Measurements from ENCODE around the gene PRELP.

DNA sequence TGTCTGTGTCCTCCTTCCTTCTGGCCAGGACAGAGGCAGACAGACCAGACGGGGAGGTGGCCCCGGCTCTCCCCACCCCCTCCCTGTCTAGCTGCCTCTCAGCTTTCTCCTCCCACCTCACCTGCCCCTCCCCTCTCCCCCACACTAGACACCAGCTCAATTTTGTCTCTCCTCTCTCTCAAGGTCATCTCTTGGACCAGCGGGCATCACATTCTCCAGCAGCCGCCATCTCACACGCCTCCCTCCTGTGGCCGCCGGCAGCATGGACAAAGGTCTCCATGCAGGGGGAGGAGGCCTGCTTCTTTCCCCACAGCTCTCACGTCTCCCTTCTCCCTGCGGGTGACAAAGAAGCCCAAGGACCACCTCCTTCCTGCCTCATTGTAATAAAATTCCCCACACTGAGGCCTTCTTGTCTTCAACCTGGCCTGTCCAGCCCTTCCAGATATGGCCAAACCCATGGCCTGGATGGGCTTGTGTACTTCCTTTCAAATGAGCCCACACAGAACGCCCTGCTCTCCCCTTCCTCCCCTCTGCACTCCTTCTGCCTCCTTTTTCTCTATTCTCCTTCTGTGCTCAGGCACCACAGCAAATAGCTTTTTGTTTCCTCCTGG lies 33.0 kb downstream of the PRELP start:
- TF ChIP-seq CTCF (IDR thresholded peaks at IDR 0.05) (peak in 1 of 3 experiments; percentile 34), POLR2A (IDR thresholded peaks at IDR 0.05; ENCODE audit: low read depth) (no peak)
